ENCODE data around the gene KRTDAP. TPM values are rescaled to one million over a fixed set of nuclear protein-coding genes. Genes with fewer than 3 reads are reported as not detected.

Gene KRTDAP
- total and polyA plus RNA-seq, 4 donors: 0.16 to 0.49 TPM; not detected in 2

DNA sequence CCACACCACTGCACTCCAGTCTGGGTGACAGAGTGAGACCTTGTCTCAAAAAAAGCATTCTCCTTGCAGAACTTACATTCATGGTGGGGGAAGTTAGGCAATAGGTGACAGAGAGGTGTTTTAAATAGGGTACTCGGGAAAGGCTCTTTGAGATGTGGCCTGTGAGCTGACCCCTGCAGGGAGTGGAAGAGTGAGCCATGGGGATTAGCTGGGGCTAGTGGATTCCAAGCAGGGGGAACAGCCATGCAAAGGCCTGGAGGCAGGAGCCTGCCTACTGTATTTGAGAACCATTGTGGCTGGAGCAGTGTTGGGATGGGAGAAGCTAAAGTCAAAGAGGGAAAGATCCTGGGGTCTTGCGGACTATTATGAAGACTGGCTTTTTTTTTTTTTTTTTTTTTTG, 27.1 kb upstream of the KRTDAP start:
- no peak for DNase-seq
- Histone ChIP-seq H3K4me3 (no peak overlapping the region), H3K36me3 (ENCODE audit: control insufficient read depth in 4 of 4, insufficient read depth in 4 of 4, low read length in 4 of 4) (no peaks in the 10 kb centered on the region), H3K4me1 (ENCODE audit: control insufficient read depth in 5 of 5, insufficient read depth in 5 of 5, low read length in 5 of 5) (peaks cover 0 to 5% (median 0%) of the 10 kb centered on the region in 5 donors), H3K27ac (ENCODE audit: low read depth in 1 of 2, low read length in 1 of 2) (no peak overlapping the region), H3K9ac (ENCODE audit: insufficient read depth in 1 of 2, low read length in 2 of 2) (no peak overlapping the region), H3K9me3 (ENCODE audit: control insufficient read depth in 4 of 4, insufficient read depth in 3 of 4, low read length in 3 of 4) (no peaks in the 10 kb centered on the region), H3K27me3 (ENCODE audit: control insufficient read depth in 3 of 3, insufficient read depth in 3 of 3, low read length in 2 of 3) (peaks cover 0 to 2% (median 0%) of the 10 kb centered on the region in 3 donors)
- TF ChIP-seq, protein P1, sequence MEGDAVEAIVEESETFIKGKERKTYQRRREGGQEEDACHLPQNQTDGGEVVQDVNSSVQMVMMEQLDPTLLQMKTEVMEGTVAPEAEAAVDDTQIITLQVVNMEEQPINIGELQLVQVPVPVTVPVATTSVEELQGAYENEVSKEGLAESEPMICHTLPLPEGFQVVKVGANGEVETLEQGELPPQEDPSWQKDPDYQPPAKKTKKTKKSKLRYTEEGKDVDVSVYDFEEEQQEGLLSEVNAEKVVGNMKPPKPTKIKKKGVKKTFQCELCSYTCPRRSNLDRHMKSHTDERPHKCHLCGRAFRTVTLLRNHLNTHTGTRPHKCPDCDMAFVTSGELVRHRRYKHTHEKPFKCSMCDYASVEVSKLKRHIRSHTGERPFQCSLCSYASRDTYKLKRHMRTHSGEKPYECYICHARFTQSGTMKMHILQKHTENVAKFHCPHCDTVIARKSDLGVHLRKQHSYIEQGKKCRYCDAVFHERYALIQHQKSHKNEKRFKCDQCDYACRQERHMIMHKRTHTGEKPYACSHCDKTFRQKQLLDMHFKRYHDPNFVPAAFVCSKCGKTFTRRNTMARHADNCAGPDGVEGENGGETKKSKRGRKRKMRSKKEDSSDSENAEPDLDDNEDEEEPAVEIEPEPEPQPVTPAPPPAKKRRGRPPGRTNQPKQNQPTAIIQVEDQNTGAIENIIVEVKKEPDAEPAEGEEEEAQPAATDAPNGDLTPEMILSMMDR (IDR thresholded peaks at IDR 0.05; ENCODE audit: control extremely low read depth, extremely low read depth): no peak
- ATAC-seq (ENCODE audit: insufficient read depth, low FRiP score): no peak
- 69 to 81% methylated on average over 2 of the region's 2 CpGs for WGBS, 2 donors

DNA sequence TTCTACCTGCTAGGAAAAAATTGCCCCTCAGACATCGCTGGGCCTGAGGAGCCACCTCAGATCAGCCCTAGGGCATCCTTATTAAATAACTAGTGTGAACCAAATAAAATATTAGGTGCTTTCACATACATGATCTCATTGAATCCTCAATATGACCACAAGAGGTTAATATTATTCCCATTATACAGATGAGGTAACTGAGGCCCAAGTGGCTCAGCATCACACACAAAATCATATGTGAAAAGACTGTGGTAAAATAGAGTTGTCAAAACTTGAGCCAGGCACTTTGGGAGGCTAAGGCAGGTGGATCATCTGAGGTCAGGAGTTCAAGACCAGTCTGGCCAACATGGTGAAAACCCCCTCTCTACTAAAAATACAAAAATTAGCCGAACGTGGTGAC, 26.0 kb upstream of the KRTDAP start:
- DNase-seq: no peak
- H3K9ac ChIP-seq (ENCODE audit: insufficient read depth in 1 of 2, low read length in 2 of 2): no peak overlapping the region
- WGBS, 2 donors: 95 to 96% methylated on average over 3 of the region's 3 CpGs
- H3K9me3 ChIP-seq (ENCODE audit: control insufficient read depth in 4 of 4, insufficient read depth in 3 of 4, low read length in 3 of 4): no peaks in the 10 kb centered on the region
- no peak overlapping the region for H3K27ac ChIP-seq (ENCODE audit: low read depth in 1 of 2, low read length in 1 of 2)
- H3K4me3 ChIP-seq: no peak overlapping the region
- H3K36me3 ChIP-seq (ENCODE audit: control insufficient read depth in 4 of 4, insufficient read depth in 4 of 4, low read length in 4 of 4): no peaks in the 10 kb centered on the region
- ATAC-seq (ENCODE audit: insufficient read depth, low FRiP score): no peak
- TF ChIP-seq, protein P1 (IDR thresholded peaks at IDR 0.05; ENCODE audit: control extremely low read depth, extremely low read depth): no peak
- peaks cover 0 to 2% (median 0%) of the 10 kb centered on the region in 3 donors for H3K27me3 ChIP-seq (ENCODE audit: control insufficient read depth in 3 of 3, insufficient read depth in 3 of 3, low read length in 2 of 3)
- peaks cover 0 to 5% (median 0%) of the 10 kb centered on the region in 5 donors for H3K4me1 ChIP-seq (ENCODE audit: control insufficient read depth in 5 of 5, insufficient read depth in 5 of 5, low read length in 5 of 5)

DNA sequence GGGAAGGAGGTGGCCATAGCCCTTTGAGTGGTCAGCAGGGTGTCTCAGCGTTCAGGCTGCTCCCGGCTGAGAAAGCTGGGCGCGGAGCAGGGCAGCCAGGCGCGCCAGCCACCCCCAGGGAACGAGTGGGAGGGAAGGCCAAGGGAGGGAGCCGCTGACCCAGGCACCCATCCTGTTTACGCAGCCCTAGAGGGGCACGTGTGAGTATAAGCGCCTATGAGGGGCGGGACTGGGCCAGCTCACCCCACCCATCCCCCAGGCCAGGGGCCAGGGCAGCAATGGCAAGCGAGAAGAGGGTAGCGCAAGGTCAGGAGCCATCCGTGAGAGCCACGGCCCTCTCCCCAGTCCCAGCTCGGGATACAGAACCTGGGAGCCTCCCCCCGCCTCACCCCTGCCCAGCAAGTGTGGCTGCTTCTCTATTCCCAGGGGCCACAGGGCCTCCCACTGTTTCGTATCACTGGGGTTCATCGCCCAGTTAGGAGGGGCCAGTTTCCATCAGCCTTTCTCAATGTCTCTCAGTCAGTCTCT, 24.1 kb upstream of the KRTDAP start:
- ATAC-seq (ENCODE audit: insufficient read depth, low FRiP score): no peak
- Histone ChIP-seq H3K27ac (ENCODE audit: low read depth in 1 of 2, low read length in 1 of 2) (no peak overlapping the region), H3K4me3 (no peak overlapping the region), H3K36me3 (ENCODE audit: control insufficient read depth in 4 of 4, insufficient read depth in 4 of 4, low read length in 4 of 4) (no peaks in the 10 kb centered on the region), H3K4me1 (ENCODE audit: control insufficient read depth in 5 of 5, insufficient read depth in 5 of 5, low read length in 5 of 5) (peaks cover 0 to 13% (median 0%) of the 10 kb centered on the region in 5 donors), H3K9me3 (ENCODE audit: control insufficient read depth in 4 of 4, insufficient read depth in 3 of 4, low read length in 3 of 4) (no peaks in the 10 kb centered on the region), H3K27me3 (ENCODE audit: control insufficient read depth in 3 of 3, insufficient read depth in 3 of 3, low read length in 2 of 3) (peaks cover 0 to 7% (median 5%) of the 10 kb centered on the region in 3 donors), H3K9ac (ENCODE audit: insufficient read depth in 1 of 2, low read length in 2 of 2) (no peak overlapping the region)
- DNase-seq: no peak
- 26 to 34% methylated on average over 20 of the region's 20 CpGs for WGBS, 2 donors
- TF ChIP-seq, protein P1 (IDR thresholded peaks at IDR 0.05; ENCODE audit: control extremely low read depth, extremely low read depth): no peak
